Lower leg skin (tissue), 3 donors: Measurements from ENCODE around the gene RSBN1L.

ENCODE experiments used
- CTCF ChIP-seq, 3 donors: fragments of 450-650 bp; IDR thresholded peaks; one replicate each; pipeline ENCODE4 v1.5.1; 2016; ENCODE audit warnings: antibody characterized with exemption in 3 of 3, mild to moderate bottlenecking in 3 of 3, moderate library complexity in 2 of 3
- POLR2A ChIP-seq, 2 donors: fragments of 450-650 bp; IDR thresholded peaks; one replicate each; pipeline ENCODE4 v1.6.1; 2016 to 2017; ENCODE audit warnings: antibody characterized with exemption in 2 of 2, mild to moderate bottlenecking in 1 of 2, moderate library complexity in 1 of 2

- no peak for TF ChIP-seq CTCF (IDR thresholded peaks at IDR 0.05)
- no peak for TF ChIP-seq POLR2A (IDR thresholded peaks at IDR 0.05)
Observed at GRCh38 chr7:77691892-77692491, 4.3 kb upstream of the RSBN1L start.
